Measurements from ENCODE around the gene RTN1.

GRCh38 chr14:59632381-59632780 is 238.2 kb downstream of the RTN1 start:
- TF ChIP-seq CTCF (IDR thresholded peaks at IDR 0.05), result peak; percentile 52 to 65 (median 62)
- no peak for TF ChIP-seq POLR2A (IDR thresholded peaks at IDR 0.05)
